Loucy (cell line): ENCODE data around the gene KLHDC9.

Experiments used
- CTCF ChIP-seq: fragments of 200-600 bp; sonication (generic); conservative IDR thresholded peaks from 2 replicates; pipeline ENCODE4 v1.5.1; 2014; ENCODE audit warnings: mild to moderate bottlenecking, antibody characterized with exemption, low read length
- EZH2phosphoT487 ChIP-seq: fragments of 200-600 bp; IDR thresholded peaks from 2 replicates; pipeline ENCODE4 v1.6.1; 2018; ENCODE audit warnings: antibody characterized with exemption, mild to moderate bottlenecking, moderate library complexity, borderline replicate concordance

- TF ChIP-seq CTCF: no peak
- TF ChIP-seq EZH2phosphoT487: no peak
Observed at GRCh38 chr1:161088587-161089110, 9.5 kb upstream of the KLHDC9 start.
